Raji (cell line): ENCODE measurements around the gene PRMT7.

ENCODE experiments used
- POLR2A ChIP-seq: IDR thresholded peaks from 2 replicates; pipeline ENCODE4 v1.6.1; 2011; ENCODE audit warnings: low read depth, low read length, control low read depth; ENCODE audit not compliant: insufficient read depth

The PRMT7 gene

GRCh38 chr16:68367891-68368290, 57.1 kb downstream of the PRMT7 start:
- no peak for TF ChIP-seq POLR2A

GRCh38 chr16:68368301-68368888, 57.6 kb downstream of the PRMT7 start:
- TF ChIP-seq POLR2A: no peak

- no peak for TF ChIP-seq POLR2A
These were observed 58.3 kb downstream of the PRMT7 start for GRCh38 chr16:68369168-68369567.

GRCh38 chr16:68369697-68370580, 59.1 kb downstream of the PRMT7 start:
- TF ChIP-seq POLR2A: no peak

- no peak for TF ChIP-seq POLR2A
These were observed 59.9 kb downstream of the PRMT7 start for GRCh38 chr16:68370581-68371275.

GRCh38 chr16:68371276-68371651, 60.4 kb downstream of the PRMT7 start:
- TF ChIP-seq POLR2A: no peak

- no peak for TF ChIP-seq POLR2A
These were observed 61.0 kb downstream of the PRMT7 start for GRCh38 chr16:68371706-68372380.

GRCh38 chr16:68372381-68372720, 61.5 kb downstream of the PRMT7 start:
- TF ChIP-seq POLR2A: no peak

- no peak for TF ChIP-seq POLR2A
These were observed 62.0 kb downstream of the PRMT7 start for GRCh38 chr16:68372806-68373205.

GRCh38 chr16:68373528-68374245, 62.9 kb downstream of the PRMT7 start:
- TF ChIP-seq POLR2A: no peak

GRCh38 chr16:68374246-68374805, 63.5 kb downstream of the PRMT7 start:
- TF ChIP-seq POLR2A: no peak

- no peak for TF ChIP-seq POLR2A
These were observed 64.3 kb downstream of the PRMT7 start for GRCh38 chr16:68374961-68375660.

GRCh38 chr16:68375801-68376536, 65.2 kb downstream of the PRMT7 start:
- no peak for TF ChIP-seq POLR2A
